ENCODE measurements around the gene ARHGEF28. TPM values are rescaled to one million over a fixed set of nuclear protein-coding genes. Genes with fewer than 3 reads are reported as not detected.

The ARHGEF28 gene
- total RNA-seq, 1 donor from 2014 or later, result 2.1 TPM

DNA sequence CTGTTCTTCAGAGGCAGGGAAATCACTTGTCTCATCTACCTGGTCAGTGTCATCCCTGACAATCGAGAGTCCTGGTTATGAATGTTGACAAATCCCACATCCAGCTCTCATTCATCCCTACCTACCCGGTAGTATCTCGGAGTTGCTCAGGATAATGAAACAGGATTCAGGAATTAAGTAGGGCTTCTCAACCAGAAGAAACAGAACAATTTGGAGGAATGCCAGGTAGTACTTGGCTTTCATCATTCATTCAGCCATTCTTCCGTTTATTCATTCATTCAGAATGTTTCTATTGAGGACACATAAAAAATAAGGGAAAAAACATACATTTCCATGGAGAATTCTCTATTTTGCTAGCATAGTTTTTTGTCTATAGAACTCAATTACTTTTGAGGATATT, 195.0 kb downstream of the ARHGEF28 start:
- Histone ChIP-seq H3K4me1 (no peaks in the 10 kb centered on the region), H3K4me3 (no peak overlapping the region), H3K27me3 (ENCODE audit: low read depth) (no peaks in the 10 kb centered on the region), H3K27ac (replicated peaks) (no peak overlapping the region), H3K36me3 (no peaks in the 10 kb centered on the region), H3K9me3 (replicated peaks) (no peaks in the 10 kb centered on the region)
- intact Hi-C loops (cut with micrococcal nuclease), result no loop called here
- TF ChIP-seq, protein P1, sequence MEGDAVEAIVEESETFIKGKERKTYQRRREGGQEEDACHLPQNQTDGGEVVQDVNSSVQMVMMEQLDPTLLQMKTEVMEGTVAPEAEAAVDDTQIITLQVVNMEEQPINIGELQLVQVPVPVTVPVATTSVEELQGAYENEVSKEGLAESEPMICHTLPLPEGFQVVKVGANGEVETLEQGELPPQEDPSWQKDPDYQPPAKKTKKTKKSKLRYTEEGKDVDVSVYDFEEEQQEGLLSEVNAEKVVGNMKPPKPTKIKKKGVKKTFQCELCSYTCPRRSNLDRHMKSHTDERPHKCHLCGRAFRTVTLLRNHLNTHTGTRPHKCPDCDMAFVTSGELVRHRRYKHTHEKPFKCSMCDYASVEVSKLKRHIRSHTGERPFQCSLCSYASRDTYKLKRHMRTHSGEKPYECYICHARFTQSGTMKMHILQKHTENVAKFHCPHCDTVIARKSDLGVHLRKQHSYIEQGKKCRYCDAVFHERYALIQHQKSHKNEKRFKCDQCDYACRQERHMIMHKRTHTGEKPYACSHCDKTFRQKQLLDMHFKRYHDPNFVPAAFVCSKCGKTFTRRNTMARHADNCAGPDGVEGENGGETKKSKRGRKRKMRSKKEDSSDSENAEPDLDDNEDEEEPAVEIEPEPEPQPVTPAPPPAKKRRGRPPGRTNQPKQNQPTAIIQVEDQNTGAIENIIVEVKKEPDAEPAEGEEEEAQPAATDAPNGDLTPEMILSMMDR (IDR thresholded peaks at IDR 0.05; ENCODE audit: borderline replicate concordance), result no peak
- DNase-seq, result no peak

GRCh38 chr5:73822278-73822988, 196.4 kb downstream of the ARHGEF28 start:
- Histone ChIP-seq H3K9me3 (replicated peaks) (no peaks in the 10 kb centered on the region), H3K4me3 (no peak overlapping the region), H3K4me1 (no peaks in the 10 kb centered on the region), H3K36me3 (no peaks in the 10 kb centered on the region), H3K27ac (replicated peaks) (no peak overlapping the region), H3K27me3 (ENCODE audit: low read depth) (no peaks in the 10 kb centered on the region)
- TF ChIP-seq, protein P1 (IDR thresholded peaks at IDR 0.05; ENCODE audit: borderline replicate concordance), result no peak
- DNase-seq, result no peak
- intact Hi-C loops (cut with micrococcal nuclease), result no loop called here

DNA sequence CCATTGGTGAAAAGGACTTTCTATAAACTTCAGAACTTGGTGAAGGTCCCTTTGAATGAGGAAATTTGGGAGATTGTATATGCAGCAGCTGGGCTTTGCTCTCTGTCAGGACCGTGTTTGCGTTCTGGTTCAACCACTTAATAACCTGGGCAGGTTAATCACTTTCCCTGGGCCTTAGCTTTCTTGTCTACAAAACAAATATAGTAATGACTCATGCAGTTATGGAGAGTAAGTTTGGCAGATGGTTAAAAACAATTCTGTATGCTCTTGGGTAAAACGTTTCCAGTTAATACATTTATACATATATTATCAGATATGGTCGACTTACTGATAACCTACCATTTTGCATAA, 197.0 kb downstream of the ARHGEF28 start:
- Histone ChIP-seq H3K4me3 (no peak overlapping the region), H3K27ac (replicated peaks) (no peak overlapping the region)
- intact Hi-C loops (cut with micrococcal nuclease), result no loop called here

GRCh38 chr5:73823508-73823925, 197.5 kb downstream of the ARHGEF28 start:
- Histone ChIP-seq H3K27ac (replicated peaks) (no peak overlapping the region), H3K36me3 (no peaks in the 10 kb centered on the region), H3K4me1 (no peaks in the 10 kb centered on the region), H3K27me3 (ENCODE audit: low read depth) (no peaks in the 10 kb centered on the region), H3K4me3 (no peak overlapping the region), H3K9me3 (replicated peaks) (no peaks in the 10 kb centered on the region)
- DNase-seq, result no peak
- TF ChIP-seq, protein P1 (IDR thresholded peaks at IDR 0.05; ENCODE audit: borderline replicate concordance), result no peak
- intact Hi-C loops (cut with micrococcal nuclease), result no loop called here

More for the DNA sequence above, 197.0 kb downstream of the ARHGEF28 start:
- TF ChIP-seq, protein P1 (IDR thresholded peaks at IDR 0.05; ENCODE audit: borderline replicate concordance), result no peak
- Histone ChIP-seq H3K9me3 (replicated peaks) (no peaks in the 10 kb centered on the region), H3K4me1 (no peaks in the 10 kb centered on the region), H3K36me3 (no peaks in the 10 kb centered on the region), H3K27me3 (ENCODE audit: low read depth) (no peaks in the 10 kb centered on the region)
- no peak for DNase-seq

DNA sequence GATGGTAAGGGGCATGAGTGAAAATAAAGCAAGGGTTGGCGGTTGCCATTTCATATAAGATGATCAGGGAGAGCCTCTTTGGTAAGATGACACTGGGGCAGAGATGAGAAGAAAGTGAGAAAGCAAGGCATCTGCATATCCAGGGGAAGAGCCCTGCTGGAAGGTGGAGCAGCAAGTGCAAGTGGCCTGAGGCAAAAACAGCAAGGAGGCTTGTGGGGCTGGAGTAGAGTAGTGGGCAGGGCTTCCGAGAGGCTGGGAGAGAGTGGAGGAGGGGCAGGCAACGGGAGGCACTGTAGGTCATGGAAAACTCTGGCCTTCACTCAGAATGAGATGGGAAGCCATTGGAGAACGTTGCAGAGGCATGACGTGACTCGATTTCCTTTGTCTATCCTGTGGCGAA, 199.2 kb downstream of the ARHGEF28 start:
- intact Hi-C loops (cut with micrococcal nuclease), result no loop called here
- no peak overlapping the region for H3K4me3 ChIP-seq
- H3K36me3 ChIP-seq, result no peaks in the 10 kb centered on the region
- H3K27ac ChIP-seq (replicated peaks), result no peak overlapping the region
- TF ChIP-seq, protein P1 (IDR thresholded peaks at IDR 0.05; ENCODE audit: borderline replicate concordance), result no peak
- no peaks in the 10 kb centered on the region for H3K9me3 ChIP-seq (replicated peaks)
- no peak for DNase-seq
- H3K4me1 ChIP-seq, result no peaks in the 10 kb centered on the region
- no peaks in the 10 kb centered on the region for H3K27me3 ChIP-seq (ENCODE audit: low read depth)
